ENCODE measurements around the gene ITPA.

Gene ITPA

GRCh38 chr20:3233131-3233990, 24.1 kb downstream of the ITPA start:
- no peak for TF ChIP-seq CTCF (conservative IDR thresholded peaks at IDR 0.05; ENCODE audit: low read length)
- DNase-seq (ENCODE audit: low read depth), result no peak
- H3K4me3 ChIP-seq (ENCODE audit: low read length), result no peak overlapping the region

GRCh38 chr20:3233991-3234498, 24.7 kb downstream of the ITPA start:
- DNase-seq (ENCODE audit: low read depth), result no peak
- TF ChIP-seq CTCF (conservative IDR thresholded peaks at IDR 0.05; ENCODE audit: low read length), result no peak
- H3K4me3 ChIP-seq (ENCODE audit: low read length), result no peak overlapping the region

- H3K4me3 ChIP-seq (ENCODE audit: low read length), result no peak overlapping the region
- no peak for DNase-seq (ENCODE audit: low read depth)
- TF ChIP-seq CTCF (conservative IDR thresholded peaks at IDR 0.05; ENCODE audit: low read length), result no peak
Observed at GRCh38 chr20:3235666-3236324, 26.5 kb downstream of the ITPA start.

GRCh38 chr20:3237011-3237957, 28.0 kb downstream of the ITPA start:
- TF ChIP-seq CTCF (conservative IDR thresholded peaks at IDR 0.05; ENCODE audit: low read length), result no peak
- H3K4me3 ChIP-seq (ENCODE audit: low read length), result no peak overlapping the region

GRCh38 chr20:3237958-3238615, 28.8 kb downstream of the ITPA start:
- TF ChIP-seq CTCF (conservative IDR thresholded peaks at IDR 0.05; ENCODE audit: low read length), result no peak
- DNase-seq (ENCODE audit: low read depth), result no peak
- peak overlapping the region; percentile 71 for H3K4me3 ChIP-seq (ENCODE audit: low read length)

More at GRCh38 chr20:3237011-3237957, 28.0 kb downstream of the ITPA start:
- DNase-seq (ENCODE audit: low read depth), result no peak

- H3K4me3 ChIP-seq (ENCODE audit: low read length), result peak overlapping the region; percentile 71
- no peak for TF ChIP-seq CTCF (conservative IDR thresholded peaks at IDR 0.05; ENCODE audit: low read length)
- no peak for DNase-seq (ENCODE audit: low read depth)
Observed at GRCh38 chr20:3238616-3239025, 29.3 kb downstream of the ITPA start.
